ENCODE results near the gene HSF4. TPM values are rescaled to one million over a fixed set of nuclear protein-coding genes. Genes with fewer than 3 reads are reported as not detected.
A peak's percentile ranks its signal among the peaks of the same experiment; 100 is the strongest.

HSF4 gene
- total RNA-seq, 1 experiment from 2014 or later = 57.1 TPM

DNA sequence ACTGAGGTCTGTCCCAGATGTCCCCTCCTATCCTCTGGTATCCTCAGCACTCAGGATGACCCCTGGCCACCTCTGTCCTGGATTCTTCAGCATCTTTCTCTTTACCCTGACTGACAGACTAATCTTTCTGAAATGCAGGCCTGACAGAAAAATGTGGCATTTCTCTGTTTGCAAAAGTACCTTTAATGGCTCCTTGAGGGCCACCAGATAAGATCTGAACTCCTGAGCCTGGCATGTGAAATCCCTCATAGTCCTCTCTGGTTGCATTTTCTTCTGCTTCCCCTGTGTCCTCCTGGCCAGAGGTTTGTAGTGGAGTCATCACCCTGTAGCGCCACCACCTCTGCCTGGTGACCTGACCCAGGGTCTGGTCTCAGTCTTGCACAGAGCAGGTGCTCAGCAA, 32.3 kb downstream of the HSF4 start:
- intact Hi-C loops (cut with micrococcal nuclease; ENCODE audit: unreplicated experiment) = no loop called here
- Mint-ChIP-seq H3K27me3 (ENCODE audit: unreplicated experiment) (no peaks in the 10 kb centered on the region), H3K27ac (ENCODE audit: unreplicated experiment) (no peak overlapping the region), H3K9me3 (ENCODE audit: low read depth, unreplicated experiment) (no peaks in the 10 kb centered on the region), H3K4me1 (ENCODE audit: low read depth, unreplicated experiment) (peaks cover 38% of the 10 kb centered on the region), H3K4me3 (ENCODE audit: low read depth, unreplicated experiment) (no peak overlapping the region), H3K36me3 (ENCODE audit: insufficient read depth, unreplicated experiment) (peaks cover 95% of the 10 kb centered on the region)
- BruUV-seq (replicated peaks) = no TSS peak
- TF ChIP-seq, protein P1, sequence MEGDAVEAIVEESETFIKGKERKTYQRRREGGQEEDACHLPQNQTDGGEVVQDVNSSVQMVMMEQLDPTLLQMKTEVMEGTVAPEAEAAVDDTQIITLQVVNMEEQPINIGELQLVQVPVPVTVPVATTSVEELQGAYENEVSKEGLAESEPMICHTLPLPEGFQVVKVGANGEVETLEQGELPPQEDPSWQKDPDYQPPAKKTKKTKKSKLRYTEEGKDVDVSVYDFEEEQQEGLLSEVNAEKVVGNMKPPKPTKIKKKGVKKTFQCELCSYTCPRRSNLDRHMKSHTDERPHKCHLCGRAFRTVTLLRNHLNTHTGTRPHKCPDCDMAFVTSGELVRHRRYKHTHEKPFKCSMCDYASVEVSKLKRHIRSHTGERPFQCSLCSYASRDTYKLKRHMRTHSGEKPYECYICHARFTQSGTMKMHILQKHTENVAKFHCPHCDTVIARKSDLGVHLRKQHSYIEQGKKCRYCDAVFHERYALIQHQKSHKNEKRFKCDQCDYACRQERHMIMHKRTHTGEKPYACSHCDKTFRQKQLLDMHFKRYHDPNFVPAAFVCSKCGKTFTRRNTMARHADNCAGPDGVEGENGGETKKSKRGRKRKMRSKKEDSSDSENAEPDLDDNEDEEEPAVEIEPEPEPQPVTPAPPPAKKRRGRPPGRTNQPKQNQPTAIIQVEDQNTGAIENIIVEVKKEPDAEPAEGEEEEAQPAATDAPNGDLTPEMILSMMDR (IDR thresholded peaks at IDR 0.05; ENCODE audit: unreplicated experiment) = no peak
- no peak for DNase-seq
- CTCF ChIA-PET = interaction anchor here (2.9 kb wide), 1 partner anchor 243 kb away, joined by 7 read pairs; no protein-coding TSS in a partner anchor

DNA sequence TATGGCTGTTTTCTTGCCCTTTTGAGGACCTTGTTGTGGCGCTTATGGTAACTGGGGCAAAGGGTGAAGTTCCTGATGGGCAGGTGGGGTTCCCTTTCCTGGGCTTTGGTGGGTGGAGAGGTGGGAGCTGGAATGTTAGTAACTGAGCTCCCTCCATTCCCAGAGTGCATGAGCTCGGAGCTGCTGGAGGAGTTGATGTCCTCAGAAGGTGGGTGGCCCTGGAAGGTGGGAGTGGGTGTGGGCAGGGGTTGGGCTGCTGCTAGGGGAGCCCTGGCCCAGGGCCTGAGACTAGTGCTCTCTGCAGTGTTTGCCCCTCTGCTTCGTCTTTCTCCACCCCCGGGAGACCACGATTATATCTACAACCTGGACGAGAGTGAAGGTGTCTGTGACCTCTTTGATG, 33.2 kb downstream of the HSF4 start:
- no peak overlapping the region for H3K27ac Mint-ChIP-seq (ENCODE audit: unreplicated experiment)
- H3K4me3 Mint-ChIP-seq (ENCODE audit: low read depth, unreplicated experiment) = no peak overlapping the region
- no peak for DNase-seq
- peaks cover 38% of the 10 kb centered on the region for H3K4me1 Mint-ChIP-seq (ENCODE audit: low read depth, unreplicated experiment)
- CTCF ChIA-PET = interaction anchor here (0.6 to 2.9 kb wide), 11 partner anchors 12 to 244 kb away, joined by 3 to 9 read pairs (median 5); partner anchors contain the start of genes FHOD1 and TMEM208
- BruUV-seq (replicated peaks) = no TSS peak
- TF ChIP-seq, protein P1 (IDR thresholded peaks at IDR 0.05; ENCODE audit: unreplicated experiment) = no peak
- intact Hi-C loops (cut with micrococcal nuclease; ENCODE audit: unreplicated experiment) = no loop called here
- H3K27me3 Mint-ChIP-seq (ENCODE audit: unreplicated experiment) = no peaks in the 10 kb centered on the region
- H3K36me3 Mint-ChIP-seq (ENCODE audit: insufficient read depth, unreplicated experiment) = peaks cover 94% of the 10 kb centered on the region
- no peaks in the 10 kb centered on the region for H3K9me3 Mint-ChIP-seq (ENCODE audit: low read depth, unreplicated experiment)

- Mint-ChIP-seq H3K4me3 (ENCODE audit: low read depth, unreplicated experiment) (no peak overlapping the region), H3K27ac (ENCODE audit: unreplicated experiment) (peak overlapping the region; percentile 76)
- no TSS peak for BruUV-seq (replicated peaks)
Observed at GRCh38 chr16:67198238-67198734, 33.7 kb downstream of the HSF4 start.

GRCh38 chr16:67199011-67199807, 34.7 kb downstream of the HSF4 start, which contains the start of gene ELMO3:
Gene ELMO3, plus strand, starts transcription at chr16:67199131. Its CDS starts 196 bp downstream, at chr16:67199327.
- CTCF ChIA-PET = interaction anchor here (0.7 to 2.9 kb wide), 7 partner anchors 24 to 245 kb away, joined by 3 to 9 read pairs (median 5); partner anchors contain the start of genes FHOD1 and TMEM208
- no peaks in the 10 kb centered on the region for H3K27me3 Mint-ChIP-seq (ENCODE audit: unreplicated experiment)
- TF ChIP-seq, protein P1 (IDR thresholded peaks at IDR 0.05; ENCODE audit: unreplicated experiment) = peak; percentile 93
- BruUV-seq (replicated peaks) = no TSS peak
- peak; percentile 89 for DNase-seq
- peak within 1 kb of the TSS; percentile 88 for H3K4me3 Mint-ChIP-seq (ENCODE audit: low read depth, unreplicated experiment)
- no peaks in the 10 kb centered on the region for H3K9me3 Mint-ChIP-seq (ENCODE audit: low read depth, unreplicated experiment)
- peaks cover 93% of the 10 kb centered on the region for H3K36me3 Mint-ChIP-seq (ENCODE audit: insufficient read depth, unreplicated experiment)
- H3K4me1 Mint-ChIP-seq (ENCODE audit: low read depth, unreplicated experiment) = peaks cover 27% of the 10 kb centered on the region
- intact Hi-C loops (cut with micrococcal nuclease; ENCODE audit: unreplicated experiment) = no loop called here
- H3K27ac Mint-ChIP-seq (ENCODE audit: unreplicated experiment) = peak within 1 kb of the TSS; percentile 94

More at GRCh38 chr16:67198238-67198734, 33.7 kb downstream of the HSF4 start:
- intact Hi-C loops (cut with micrococcal nuclease; ENCODE audit: unreplicated experiment) = no loop called here
- CTCF ChIA-PET = interaction anchor here (0.6 to 2.9 kb wide), 13 partner anchors 13 to 244 kb away, joined by 3 to 9 read pairs (median 5); partner anchors contain the start of genes FHOD1 and TMEM208
- H3K36me3 Mint-ChIP-seq (ENCODE audit: insufficient read depth, unreplicated experiment) = peaks cover 94% of the 10 kb centered on the region
- no peaks in the 10 kb centered on the region for H3K27me3 Mint-ChIP-seq (ENCODE audit: unreplicated experiment)
- peak; percentile 83 for DNase-seq
- TF ChIP-seq, protein P1 (IDR thresholded peaks at IDR 0.05; ENCODE audit: unreplicated experiment) = peak; percentile 86
- H3K4me1 Mint-ChIP-seq (ENCODE audit: low read depth, unreplicated experiment) = peaks cover 36% of the 10 kb centered on the region
- no peaks in the 10 kb centered on the region for H3K9me3 Mint-ChIP-seq (ENCODE audit: low read depth, unreplicated experiment)

Measured in Calu3 (cell line).